ENCODE results near the gene SUPT3H. TPM values are rescaled to one million over a fixed set of nuclear protein-coding genes. Genes with fewer than 3 reads are reported as not detected.

SUPT3H gene
- polyA plus RNA-seq, 3 donors, result 2.4 to 3.5 (median 2.5) TPM

DNA sequence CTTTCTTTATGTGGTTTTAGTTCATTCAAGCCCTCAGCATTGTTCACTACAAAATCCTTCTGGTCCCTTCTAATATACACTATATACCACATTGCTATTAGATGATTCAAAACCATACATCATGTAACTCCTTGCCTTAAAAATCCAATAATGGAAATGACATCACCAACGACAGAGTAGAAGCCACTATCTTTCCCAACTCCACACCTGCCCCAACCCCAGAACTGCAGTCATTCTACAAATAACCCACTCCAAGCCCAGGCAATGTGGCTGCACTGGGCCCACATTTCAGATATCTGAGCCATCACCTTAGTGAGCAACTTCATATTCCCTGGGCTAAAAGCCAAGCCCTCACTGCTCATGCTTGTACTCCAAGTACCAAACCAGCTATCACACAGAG is 72.2 kb downstream of the SUPT3H start:
- Histone ChIP-seq H3K36me3 (replicated peaks in 1 of 2; ENCODE audit: control insufficient read depth in 1 of 2, insufficient read depth in 2 of 2, low read length in 2 of 2) (no peaks in the 10 kb centered on the region), H3K79me2 (ENCODE audit: insufficient read depth, low read length) (no peaks in the 10 kb centered on the region), H2AFZ (ENCODE audit: insufficient read depth, low read depth, low read length, poor library complexity, severe bottlenecking) (no peak overlapping the region), H4K20me1 (ENCODE audit: insufficient read depth, low read length) (no peaks in the 10 kb centered on the region), H3K4me3 (replicated peaks in 1 of 3; ENCODE audit: low read depth in 2 of 3, low read length in 3 of 3) (no peak overlapping the region), H3K9ac (ENCODE audit: insufficient read depth, low read length, poor library complexity, severe bottlenecking) (no peak overlapping the region), H3K27ac (ENCODE audit: low read depth in 1 of 2, low read length in 2 of 2) (no peak overlapping the region), H3K9me3 (replicated peaks in 1 of 2; ENCODE audit: control insufficient read depth in 1 of 2, insufficient read depth in 1 of 2, low read length in 2 of 2) (peaks cover 7 to 25% of the 10 kb centered on the region in 2 donors), H3K4me1 (ENCODE audit: control insufficient read depth in 1 of 2, insufficient read depth in 2 of 2, low read length in 2 of 2) (no peaks in the 10 kb centered on the region), H3K27me3 (ENCODE audit: control insufficient read depth in 2 of 2, insufficient read depth in 2 of 2, low read length in 2 of 2) (no peaks in the 10 kb centered on the region), H3K4me2 (replicated peaks; ENCODE audit: extremely low read depth, low read length, poor library complexity, severe bottlenecking) (no peak overlapping the region)
- intact Hi-C loops (cut with micrococcal nuclease), result no loop called here
- Mint-ChIP-seq H3K27me3 (ENCODE audit: low read depth in 3 of 3) (no peaks in the 10 kb centered on the region), H3K4me1 (peaks cover 14% of the 10 kb centered on the region), H3K9me3 (peaks cover 8 to 29% (median 21%) of the 10 kb centered on the region in 7 donors), H3K36me3 (peaks cover 0 to 6% of the 10 kb centered on the region in 2 donors), H3K27ac (no peak overlapping the region), H3K4me3 (no peak overlapping the region)
- TF ChIP-seq, protein P1, sequence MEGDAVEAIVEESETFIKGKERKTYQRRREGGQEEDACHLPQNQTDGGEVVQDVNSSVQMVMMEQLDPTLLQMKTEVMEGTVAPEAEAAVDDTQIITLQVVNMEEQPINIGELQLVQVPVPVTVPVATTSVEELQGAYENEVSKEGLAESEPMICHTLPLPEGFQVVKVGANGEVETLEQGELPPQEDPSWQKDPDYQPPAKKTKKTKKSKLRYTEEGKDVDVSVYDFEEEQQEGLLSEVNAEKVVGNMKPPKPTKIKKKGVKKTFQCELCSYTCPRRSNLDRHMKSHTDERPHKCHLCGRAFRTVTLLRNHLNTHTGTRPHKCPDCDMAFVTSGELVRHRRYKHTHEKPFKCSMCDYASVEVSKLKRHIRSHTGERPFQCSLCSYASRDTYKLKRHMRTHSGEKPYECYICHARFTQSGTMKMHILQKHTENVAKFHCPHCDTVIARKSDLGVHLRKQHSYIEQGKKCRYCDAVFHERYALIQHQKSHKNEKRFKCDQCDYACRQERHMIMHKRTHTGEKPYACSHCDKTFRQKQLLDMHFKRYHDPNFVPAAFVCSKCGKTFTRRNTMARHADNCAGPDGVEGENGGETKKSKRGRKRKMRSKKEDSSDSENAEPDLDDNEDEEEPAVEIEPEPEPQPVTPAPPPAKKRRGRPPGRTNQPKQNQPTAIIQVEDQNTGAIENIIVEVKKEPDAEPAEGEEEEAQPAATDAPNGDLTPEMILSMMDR (IDR thresholded peaks at IDR 0.05), result no peak
- DNase-seq, result no peak
- WGBS (ENCODE audit: insufficient coverage), result 92% methylated on average over 1 of the region's 1 CpG

DNA sequence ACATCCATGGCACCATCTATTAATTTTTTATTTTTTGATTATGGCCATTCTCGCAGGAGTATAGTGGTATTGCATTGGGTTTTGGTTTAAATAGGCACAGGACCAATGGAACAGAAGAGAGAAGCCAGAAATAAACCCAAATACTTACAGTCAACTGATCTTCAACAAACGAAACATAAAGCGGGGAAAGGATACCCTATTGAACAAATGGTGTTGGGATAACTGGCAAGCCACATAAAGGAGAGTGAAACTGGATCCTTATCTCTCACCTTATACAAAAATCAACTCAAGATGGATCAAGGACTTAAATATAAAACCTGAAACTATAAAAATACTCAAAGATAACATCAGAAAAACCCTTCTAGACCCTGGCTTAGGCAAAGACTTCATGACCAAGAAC is 74.9 kb downstream of the SUPT3H start:
- H3K4me1 Mint-ChIP-seq, result peaks cover 11% of the 10 kb centered on the region
- Histone ChIP-seq H3K4me2 (replicated peaks; ENCODE audit: extremely low read depth, low read length, poor library complexity, severe bottlenecking) (no peak overlapping the region), H3K79me2 (ENCODE audit: insufficient read depth, low read length) (no peaks in the 10 kb centered on the region), H3K4me1 (ENCODE audit: control insufficient read depth in 1 of 2, insufficient read depth in 2 of 2, low read length in 2 of 2) (no peaks in the 10 kb centered on the region), H4K20me1 (ENCODE audit: insufficient read depth, low read length) (no peaks in the 10 kb centered on the region), H3K36me3 (replicated peaks in 1 of 2; ENCODE audit: control insufficient read depth in 1 of 2, insufficient read depth in 2 of 2, low read length in 2 of 2) (no peaks in the 10 kb centered on the region), H3K9me3 (replicated peaks in 1 of 2; ENCODE audit: control insufficient read depth in 1 of 2, insufficient read depth in 1 of 2, low read length in 2 of 2) (peaks cover 7 to 20% of the 10 kb centered on the region in 2 donors), H2AFZ (ENCODE audit: insufficient read depth, low read depth, low read length, poor library complexity, severe bottlenecking) (no peak overlapping the region), H3K4me3 (replicated peaks in 1 of 3; ENCODE audit: low read depth in 2 of 3, low read length in 3 of 3) (no peak overlapping the region), H3K27ac (ENCODE audit: low read depth in 1 of 2, low read length in 2 of 2) (no peak overlapping the region), H3K9ac (ENCODE audit: insufficient read depth, low read length, poor library complexity, severe bottlenecking) (no peak overlapping the region), H3K27me3 (ENCODE audit: control insufficient read depth in 2 of 2, insufficient read depth in 2 of 2, low read length in 2 of 2) (no peaks in the 10 kb centered on the region)
- H3K4me3 Mint-ChIP-seq, result no peak overlapping the region
- H3K27ac Mint-ChIP-seq, result no peak overlapping the region
- no peak for DNase-seq
- H3K9me3 Mint-ChIP-seq, result peaks cover 8 to 25% (median 18%) of the 10 kb centered on the region in 7 donors
- peaks cover 0 to 6% of the 10 kb centered on the region in 2 donors for H3K36me3 Mint-ChIP-seq
- intact Hi-C loops (cut with micrococcal nuclease), result no loop called here
- H3K27me3 Mint-ChIP-seq (ENCODE audit: low read depth in 3 of 3), result no peaks in the 10 kb centered on the region
- no CpG with 5 or more reads among the region's 3 CpGs for WGBS (ENCODE audit: insufficient coverage)
- TF ChIP-seq, protein P1 (IDR thresholded peaks at IDR 0.05), result no peak
